ENCODE data around the gene PCARE. TPM values are rescaled to one million over a fixed set of nuclear protein-coding genes. Genes with fewer than 3 reads are reported as not detected.
A peak's percentile ranks its signal among the peaks of the same experiment; 100 is the strongest.

PCARE gene
- polyA plus RNA-seq, 1 donor from 2014 or later = not detected

DNA sequence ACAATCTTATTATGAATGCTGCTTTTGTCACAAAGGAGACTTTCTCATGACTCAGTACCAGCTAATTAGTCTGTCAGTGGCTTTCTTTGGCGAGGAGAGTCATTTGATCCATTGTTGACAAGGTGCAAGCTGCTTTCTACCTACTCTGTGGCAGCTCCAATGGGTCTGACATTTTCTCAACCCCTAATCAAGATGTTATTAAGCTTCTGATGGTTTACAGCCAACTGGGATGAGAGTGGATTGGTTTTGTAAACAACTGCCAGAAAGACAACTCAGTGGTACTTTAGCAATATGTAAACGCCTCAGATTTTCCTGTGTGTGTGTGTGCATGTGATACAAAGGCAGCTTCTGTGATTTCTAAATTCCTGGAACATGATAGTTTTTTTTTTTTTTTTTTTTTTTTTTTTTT lies 32.7 kb upstream of the PCARE start:
- no peak overlapping the region for H2AFZ ChIP-seq (ENCODE audit: low read depth, low read length)
- H3K9me3 ChIP-seq (ENCODE audit: low read length) = no peaks in the 10 kb centered on the region
- H3K27ac ChIP-seq (ENCODE audit: low read length) = peak overlapping the region; percentile 56
- no peak overlapping the region for H3K4me3 ChIP-seq (ENCODE audit: low read length)
- peak; percentile 72 for TF ChIP-seq POLR2AphosphoS5 (IDR thresholded peaks at IDR 0.05)
- no peak for TF ChIP-seq RAD21 (conservative IDR thresholded peaks at IDR 0.05)
- peak; percentile 83 for TF ChIP-seq EP300 (conservative IDR thresholded peaks at IDR 0.05; ENCODE audit: poor library complexity, severe bottlenecking)
- TF ChIP-seq REST (IDR thresholded peaks at IDR 0.05; ENCODE audit: borderline replicate concordance) = peak; percentile 25
- TF ChIP-seq TAF1 (IDR thresholded peaks at IDR 0.05; ENCODE audit: low read depth) = no peak
- no peak for TF ChIP-seq EZH2 (IDR thresholded peaks at IDR 0.05; ENCODE audit: borderline replicate concordance, insufficient read depth, low read length, poor library complexity, severe bottlenecking)
- H3K27me3 ChIP-seq (ENCODE audit: insufficient read depth, low read depth, low read length) = no peaks in the 10 kb centered on the region
- H3K79me2 ChIP-seq (replicated peaks; ENCODE audit: insufficient read depth, low read length) = no peaks in the 10 kb centered on the region
- H3K4me2 ChIP-seq (ENCODE audit: low read length) = peak overlapping the region; percentile 12
- H3F3A ChIP-seq (ENCODE audit: insufficient read depth, low read length, poor library complexity, severe bottlenecking) = no peaks in the 10 kb centered on the region
- no peaks in the 10 kb centered on the region for H3K9me2 ChIP-seq (ENCODE audit: insufficient read depth, low read length)
- H3K36me3 ChIP-seq (ENCODE audit: insufficient read depth, low read length) = no peaks in the 10 kb centered on the region
- no peaks in the 10 kb centered on the region for H4K20me1 ChIP-seq (ENCODE audit: insufficient read depth)
- no peak overlapping the region for H3K9ac ChIP-seq (ENCODE audit: low read length)

- Histone ChIP-seq H3K36me3 (ENCODE audit: insufficient read depth, low read length) (no peaks in the 10 kb centered on the region), H3K79me2 (replicated peaks; ENCODE audit: insufficient read depth, low read length) (no peaks in the 10 kb centered on the region), H2AFZ (ENCODE audit: low read depth, low read length) (no peak overlapping the region), H3K27ac (ENCODE audit: low read length) (peak overlapping the region; percentile 56), H3K4me2 (ENCODE audit: low read length) (no peak overlapping the region), H3F3A (ENCODE audit: insufficient read depth, low read length, poor library complexity, severe bottlenecking) (no peaks in the 10 kb centered on the region), H3K27me3 (ENCODE audit: insufficient read depth, low read depth, low read length) (no peaks in the 10 kb centered on the region), H3K9ac (ENCODE audit: low read length) (no peak overlapping the region), H3K9me3 (ENCODE audit: low read length) (no peaks in the 10 kb centered on the region), H3K9me2 (ENCODE audit: insufficient read depth, low read length) (no peaks in the 10 kb centered on the region), H4K20me1 (ENCODE audit: insufficient read depth) (no peaks in the 10 kb centered on the region), H3K4me3 (ENCODE audit: low read length) (no peak overlapping the region)
- TF ChIP-seq EP300 (conservative IDR thresholded peaks at IDR 0.05; ENCODE audit: poor library complexity, severe bottlenecking) (no peak), REST (IDR thresholded peaks at IDR 0.05; ENCODE audit: borderline replicate concordance) (no peak), EZH2 (IDR thresholded peaks at IDR 0.05; ENCODE audit: borderline replicate concordance, insufficient read depth, low read length, poor library complexity, severe bottlenecking) (no peak), MXI1 (conservative IDR thresholded peaks at IDR 0.05; ENCODE audit: poor library complexity, severe bottlenecking) (no peak), CTCF (IDR thresholded peaks at IDR 0.05; ENCODE audit: poor library complexity, severe bottlenecking) (no peak), SMC3 (conservative IDR thresholded peaks at IDR 0.05; ENCODE audit: poor library complexity) (no peak), POLR2AphosphoS5 (IDR thresholded peaks at IDR 0.05) (no peak)
Observed at GRCh38 chr2:29106256-29106655, 31.9 kb upstream of the PCARE start.

All from neural cell (in vitro differentiated cells).